H1 (cell line): ENCODE results near the gene CT45A9. TPM values are rescaled to one million over a fixed set of nuclear protein-coding genes. Genes with fewer than 3 reads are reported as not detected.

Experiments used
- CTCF ChIA-PET: fragments of 300-600 bp; sonication (Branson Sonifier 250); formaldehyde crosslinking; loops from one replicate; lab custom pipeline; 2021; ENCODE audit not compliant: partially characterized antibody; lab: Charles Lee
- POLR2A ChIA-PET: fragments of 300-600 bp; sonication (Branson Sonifier 250); formaldehyde crosslinking; loops from one replicate; lab custom pipeline; 2021; ENCODE audit warnings: inconsistent platforms; ENCODE audit not compliant: partially characterized antibody; lab: Charles Lee
- DNase-seq, 2 experiments: peaks; one replicate each; pipeline versions ENCODE4 v3.0.0 to v3.0.0-alpha.2; 2010 to 2022; ENCODE audit warnings: low spot score in 2 of 2, low read depth in 1 of 2, mixed read lengths in 1 of 2
- FAIRE-seq: peaks from 2 replicates; lab custom pipeline; 2011; peaks lifted over from hg19 to GRCh38; lab: Jason Lieb, UNC
- H2AFZ ChIP-seq: 2 replicates; pipeline ENCODE4 v1.8.1; 2012; ENCODE audit warnings: low read length, inconsistent platforms
- H2AK5ac ChIP-seq: 2 replicates; pipeline ENCODE4 v1.6.1; 2013; ENCODE audit warnings: low read depth, low read length
- H2BK120ac ChIP-seq: replicated peaks from 2 replicates; pipeline ENCODE3; 2013; ENCODE audit warnings: low read depth, low read length, inconsistent platforms
- H2BK12ac ChIP-seq: 2 replicates; pipeline ENCODE4 v1.6.1; 2013; ENCODE audit warnings: low read depth, low read length
- H2BK15ac ChIP-seq: 2 replicates; pipeline ENCODE4 v1.6.1; 2013; ENCODE audit warnings: low read length
- H2BK20ac ChIP-seq: 2 replicates; pipeline ENCODE4 v1.6.1; 2013; ENCODE audit warnings: low read length
- H2BK5ac ChIP-seq: 2 replicates; pipeline ENCODE4 v1.6.1; 2013; ENCODE audit warnings: low read depth, low read length
- H3K14ac ChIP-seq: 2 replicates; pipeline ENCODE4 v1.6.1; 2013; ENCODE audit warnings: inconsistent platforms; ENCODE audit not compliant: insufficient read length
- H3K18ac ChIP-seq: 2 replicates; pipeline ENCODE4 v1.6.1; 2013; ENCODE audit warnings: low read length; ENCODE audit errors: extremely low read depth
- H3K23ac ChIP-seq: 2 replicates; pipeline ENCODE4 v1.6.1; 2013; ENCODE audit warnings: inconsistent platforms; ENCODE audit not compliant: insufficient read length
- H3K23me2 ChIP-seq: 2 replicates; pipeline ENCODE4 v1.6.1; 2013; ENCODE audit warnings: low read depth, low read length
- H3K27ac ChIP-seq: 2 replicates; pipeline ENCODE4 v1.6.1; 2011; ENCODE audit warnings: low read depth, low read length, inconsistent platforms
- H3K27me3 ChIP-seq, 4 experiments: replicated peaks in 1 of 4; 1 replicate in 1 of 4; 2 replicates in 3 of 4; pipeline versions ENCODE4 v1.6.1 to v1.8.1; 2011 to 2013; ENCODE audit warnings: low read length in 3 of 4, mild to moderate bottlenecking in 3 of 4, inconsistent platforms in 2 of 4, mixed read lengths in 2 of 4, moderate library complexity in 1 of 4; ENCODE audit not compliant: control insufficient read depth in 3 of 4, insufficient read depth in 3 of 4; ENCODE audit errors: extremely low read depth in 1 of 4
- H3K36me3 ChIP-seq, 4 experiments: 2 replicates each; pipeline versions ENCODE4 v1.6.1 to v1.8.1; 2011 to 2013; ENCODE audit warnings: mild to moderate bottlenecking in 4 of 4, low read length in 3 of 4, moderate library complexity in 2 of 4, control low read depth in 1 of 4, inconsistent platforms in 1 of 4; ENCODE audit not compliant: insufficient read depth in 4 of 4, control insufficient read depth in 2 of 4
- H3K4ac ChIP-seq: replicated peaks from 2 replicates; pipeline ENCODE3; 2013; ENCODE audit warnings: low read length, low read depth, mixed read lengths, inconsistent platforms; ENCODE audit not compliant: insufficient read length
- H3K4me1 ChIP-seq, 4 experiments: replicated peaks in 1 of 4; 1 replicate in 1 of 4; 2 replicates in 3 of 4; pipeline versions ENCODE4 v1.6.1 to v1.8.1; 2011 to 2013; ENCODE audit warnings: low read length in 3 of 4, inconsistent platforms in 2 of 4, mixed read lengths in 1 of 4; ENCODE audit not compliant: insufficient read depth in 4 of 4, control insufficient read depth in 3 of 4
- H3K4me2 ChIP-seq, 2 experiments: 2 replicates each; pipeline versions ENCODE4 v1.6.1 to v1.8.1; 2011 to 2013; ENCODE audit warnings: low read depth in 2 of 2, low read length in 2 of 2, control low read depth in 1 of 2, inconsistent platforms in 1 of 2, mild to moderate bottlenecking in 1 of 2; ENCODE audit not compliant: insufficient read depth in 1 of 2
- H3K4me3 ChIP-seq, 4 experiments: fragments of 200-600, 300-600 bp in 1 of 4; sonication (generic), shearing (Covaris generic), sonication (Bioruptor Twin) in 1 of 4; 2 replicates each; pipeline versions ENCODE4 v1.5.1 to v1.8.1; 2011 to 2016; ENCODE audit warnings: low read length in 4 of 4, low read depth in 3 of 4, control low read depth in 2 of 4, inconsistent platforms in 2 of 4, mild to moderate bottlenecking in 2 of 4, mixed read lengths in 1 of 4, moderate library complexity in 1 of 4; ENCODE audit not compliant: insufficient read depth in 2 of 4; ENCODE audit errors: extremely low read depth in 1 of 4
- H3K56ac ChIP-seq: replicated peaks from 2 replicates; pipeline ENCODE3; 2013; ENCODE audit warnings: low read depth, mild to moderate bottlenecking, mixed read lengths, low read length, inconsistent platforms; ENCODE audit not compliant: insufficient read length
- H3K79me1 ChIP-seq: 2 replicates; pipeline ENCODE4 v1.6.1; 2013; ENCODE audit warnings: low read depth, low read length, control low read depth
- H3K79me2 ChIP-seq, 2 experiments: 2 replicates each; pipeline versions ENCODE4 v1.6.1 to v1.8.1; 2012 to 2013; ENCODE audit warnings: low read length in 2 of 2, mild to moderate bottlenecking in 2 of 2, inconsistent platforms in 1 of 2; ENCODE audit not compliant: insufficient read depth in 2 of 2, control insufficient read depth in 1 of 2
- H3K9ac ChIP-seq, 4 experiments: replicated peaks in 1 of 4; 1 replicate in 1 of 4; 2 replicates in 3 of 4; pipeline versions ENCODE4 v1.6.1 to v1.8.1; 2011 to 2013; ENCODE audit warnings: low read depth in 3 of 4, low read length in 3 of 4, control low read depth in 2 of 4, mild to moderate bottlenecking in 2 of 4, moderate library complexity in 2 of 4, inconsistent platforms in 1 of 4; ENCODE audit errors: extremely low read depth in 1 of 4
- H3K9me3 ChIP-seq, 2 experiments: 2 replicates each; pipeline versions ENCODE4 v1.6.1 to v1.8.1; 2012 to 2013; ENCODE audit warnings: mild to moderate bottlenecking in 2 of 2, moderate library complexity in 2 of 2, control low read depth in 1 of 2, inconsistent platforms in 1 of 2, low read depth in 1 of 2, low read length in 1 of 2, mixed read lengths in 1 of 2; ENCODE audit not compliant: insufficient read depth in 2 of 2
- H4K20me1 ChIP-seq, 2 experiments: replicated peaks in 1 of 2; 2 replicates each; pipeline versions ENCODE3 to v1.8.1; 2011 to 2013; ENCODE audit warnings: inconsistent platforms in 2 of 2, low read length in 2 of 2, mild to moderate bottlenecking in 1 of 2; ENCODE audit not compliant: insufficient read depth in 2 of 2, control insufficient read depth in 1 of 2
- H4K5ac ChIP-seq: 2 replicates; pipeline ENCODE4 v1.6.1; 2013; ENCODE audit warnings: low read length, low read depth, mixed read lengths, inconsistent platforms; ENCODE audit not compliant: insufficient read length
- H4K8ac ChIP-seq: 2 replicates; pipeline ENCODE4 v1.8.0; 2013; ENCODE audit warnings: mild to moderate bottlenecking, moderate library complexity, low read length, inconsistent platforms; ENCODE audit not compliant: insufficient read depth; ENCODE audit errors: extremely low read depth
- H4K91ac ChIP-seq: replicated peaks from 2 replicates; pipeline ENCODE3; 2013; ENCODE audit warnings: low read length, mixed read lengths, inconsistent platforms; ENCODE audit not compliant: insufficient read length
- CREB1 ChIP-seq: IDR thresholded peaks from 2 replicates; pipeline ENCODE4 v1.6.1; 2012; ENCODE audit warnings: inconsistent platforms
- E2F6 ChIP-seq: IDR thresholded peaks from 2 replicates; pipeline ENCODE4 v1.6.1; 2012; ENCODE audit warnings: inconsistent platforms
- KDM5A ChIP-seq: fragments of 200-600 bp; IDR thresholded peaks from 2 replicates; pipeline ENCODE4 v1.7.1; 2012; ENCODE audit warnings: mild to moderate bottlenecking, low read length, inconsistent platforms, mixed read lengths
- NANOG ChIP-seq: IDR thresholded peaks from 2 replicates; pipeline ENCODE4 v1.6.1; 2011; ENCODE audit warnings: low read length, low read depth, mild to moderate bottlenecking, inconsistent platforms; ENCODE audit not compliant: insufficient read depth, poor library complexity, severe bottlenecking
- POLR2A ChIP-seq, 2 experiments: IDR thresholded peaks; 1 replicate in 1 of 2; 2 replicates in 1 of 2; pipeline ENCODE4 v1.6.1; 2011; ENCODE audit warnings: low read depth in 2 of 2, low read length in 2 of 2, mild to moderate bottlenecking in 2 of 2; ENCODE audit errors: control extremely low read depth in 1 of 2
- RAD21 ChIP-seq, 2 experiments: IDR thresholded peaks in 1 of 2; conservative IDR thresholded peaks in 1 of 2; 2 replicates each; pipeline ENCODE4 v1.6.1; 2011; ENCODE audit warnings: low read depth in 2 of 2, low read length in 2 of 2, improper control_type of control experiment in 1 of 2, inconsistent platforms in 1 of 2, mild to moderate bottlenecking in 1 of 2, moderate library complexity in 1 of 2
- SIRT6 ChIP-seq: IDR thresholded peaks from one replicate; pipeline ENCODE4 v1.7.1; 2012; ENCODE audit warnings: low read length, inconsistent platforms
- WGBS, 2 experiments: shearing (Covaris generic) in 1 of 2; methylation state at CpG; one replicate each; pipeline versions ENCODE4 v1.1.6 to v1.1.7; 2013 to 2015; ENCODE audit warnings: low lambda C conversion rate in 2 of 2, mixed read lengths in 2 of 2, inconsistent platforms in 1 of 2, low coverage in 1 of 2, missing lambda C conversion rate in 1 of 2; ENCODE audit not compliant: insufficient replicate concordance in 2 of 2, insufficient coverage in 1 of 2, insufficient read length in 1 of 2; ENCODE audit errors: extremely low coverage in 1 of 2, missing lambda C conversion rate in 1 of 2; 5-methylcytosine and 5-hydroxymethylcytosine counted together
- polyA plus RNA-seq, 7 experiments: library from polyadenylated mRNA; depleted of rRNA in 3 of 7; stranded (reverse) in 5 of 7; unstranded in 2 of 7; fragments of >200 nt in 5 of 7; fragments of 200-250 nt in 2 of 7; gene quantifications; 1 replicate in 5 of 7; 2 replicates in 1 of 7; 4 replicates in 1 of 7; pipeline versions ENCODE4 v1.2.1 to v1.2.3, GENCODE V29; 2011 to 2013; ENCODE audit warnings: missing spikeins in 2 of 7, mixed read lengths in 2 of 7
- total RNA-seq: library from RNA; stranded (reverse); fragmentation: NEBNext Ultra II Directional; extraction: Animal tissue kit (Norgen Biotek cat#: 25700); gene quantifications from 2 replicates; pipeline ENCODE4 v1.2.1, GENCODE V29; 2021

CT45A9 gene
- total and polyA plus RNA-seq, 2 of the 8 experiments (the other 6 are each of a cell fraction or from before 2014, with no cell fraction given) = not detected

- H4K8ac ChIP-seq = no peak overlapping the region
- POLR2A ChIA-PET = no interaction called here
- no peaks in the 10 kb centered on the region for H3K23me2 ChIP-seq
- no peak overlapping the region for H3K4me2 ChIP-seq
- H2AFZ ChIP-seq = no peak overlapping the region
- no peaks in the 10 kb centered on the region for H3K27me3 ChIP-seq
- no peaks in the 10 kb centered on the region for H3K36me3 ChIP-seq
- no peak overlapping the region for H3K14ac ChIP-seq
- H2BK15ac ChIP-seq = no peak overlapping the region
- WGBS, 2 experiments = 93% methylated on average over 4 of the region's 5 CpGs; no CpG with 5 or more reads in 1 of the 2 experiments
- H3K27ac ChIP-seq = no peak overlapping the region
- H3K79me1 ChIP-seq = no peaks in the 10 kb centered on the region
- TF ChIP-seq NANOG = no peak
- no peak for TF ChIP-seq RAD21 (IDR thresholded peaks at IDR 0.05 in 1 of 2, conservative IDR thresholded peaks at IDR 0.05 in 1 of 2; ENCODE audit: low read depth in 2 of 2, low read length in 2 of 2)
- no peak for TF ChIP-seq CREB1
- TF ChIP-seq POLR2A (IDR thresholded peaks at IDR 0.05; ENCODE audit: control extremely low read depth in 1 of 2, low read depth in 2 of 2, low read length in 2 of 2) = no peak
- no peak for TF ChIP-seq KDM5A
- no peak for TF ChIP-seq E2F6
- no peak for TF ChIP-seq SIRT6
- TF ChIP-seq, all 59 proteins: peak for 0
- CTCF ChIA-PET = no interaction called here
- no peak for DNase-seq
- peaks cover 7 to 14% of the 10 kb centered on the region in 2 experiments; a peak in 2 of 4 replicates for H3K9me3 ChIP-seq
- H2AK5ac ChIP-seq = no peak overlapping the region
- no peak overlapping the region for H4K5ac ChIP-seq
- no peak overlapping the region for H3K56ac ChIP-seq
- no peak overlapping the region for H4K91ac ChIP-seq
- H3K9ac ChIP-seq = no peak overlapping the region
- no peak overlapping the region for H3K4ac ChIP-seq
- no peaks in the 10 kb centered on the region for H4K20me1 ChIP-seq
- H2BK12ac ChIP-seq = no peak overlapping the region
- H3K4me3 ChIP-seq = no peak overlapping the region
- H2BK5ac ChIP-seq = no peak overlapping the region
- no peaks in the 10 kb centered on the region for H3K4me1 ChIP-seq
- no peak overlapping the region for H2BK20ac ChIP-seq
- no peak overlapping the region for H3K23ac ChIP-seq
- FAIRE-seq = no peak
- H3K18ac ChIP-seq = no peak overlapping the region
- no peaks in the 10 kb centered on the region for H3K79me2 ChIP-seq
- H2BK120ac ChIP-seq = no peak overlapping the region
Measured at GRCh38 chrX:135914404-135914803, 42.8 kb upstream of the CT45A9 start.
